HFF-Myc (cell line): Measurements from ENCODE around the gene HERC6.

Source experiments
- DNase-seq: peaks from one replicate; pipeline ENCODE4 v3.0.0-alpha.2; 2011; ENCODE audit warnings: low read depth; ENCODE audit errors: extremely low read depth
- H3K4me3 ChIP-seq: replicated peaks from 2 replicates; pipeline ENCODE4 v1.5.1; 2011; ENCODE audit warnings: low read depth, mild to moderate bottlenecking, control low read depth, low read length
- CTCF ChIP-seq: IDR thresholded peaks from 2 replicates; pipeline ENCODE4 v1.5.1; 2012; ENCODE audit warnings: mild to moderate bottlenecking, low read depth, low read length, control low read depth; ENCODE audit errors: missing control alignments

The HERC6 gene

GRCh38 chr4:88396681-88397080, 18.0 kb downstream of the HERC6 start:
- DNase-seq, result no peak
- TF ChIP-seq CTCF, result no peak
- H3K4me3 ChIP-seq, result no peak overlapping the region

GRCh38 chr4:88398381-88398780, 19.7 kb downstream of the HERC6 start:
- DNase-seq, result no peak
- TF ChIP-seq CTCF, result no peak
- no peak overlapping the region for H3K4me3 ChIP-seq

- DNase-seq, result no peak
- H3K4me3 ChIP-seq, result no peak overlapping the region
- TF ChIP-seq CTCF, result no peak
Observed at GRCh38 chr4:88409206-88409605, 30.6 kb downstream of the HERC6 start.

GRCh38 chr4:88409789-88410188, 31.1 kb downstream of the HERC6 start:
- DNase-seq, result no peak
- H3K4me3 ChIP-seq, result no peak overlapping the region
- TF ChIP-seq CTCF, result no peak

- H3K4me3 ChIP-seq, result no peak overlapping the region
- no peak for TF ChIP-seq CTCF
- DNase-seq, result no peak
Observed at GRCh38 chr4:88411491-88412096, 32.9 kb downstream of the HERC6 start.

- no peak overlapping the region for H3K4me3 ChIP-seq
- no peak for DNase-seq
- no peak for TF ChIP-seq CTCF
Observed at GRCh38 chr4:88413801-88414200, 35.1 kb downstream of the HERC6 start.

GRCh38 chr4:88414755-88415154, 36.1 kb downstream of the HERC6 start:
- TF ChIP-seq CTCF, result no peak
- no peak overlapping the region for H3K4me3 ChIP-seq
- DNase-seq, result no peak
